ENCODE measurements around the gene SYPL1.

SYPL1 gene

GRCh38 chr7:106094780-106095179 lies 17.3 kb downstream of the SYPL1 start:
- TF ChIP-seq CTCF (IDR thresholded peaks at IDR 0.05; ENCODE audit: low read depth, low read length, poor library complexity, severe bottlenecking) (peak; percentile 40), EZH2phosphoT487 (IDR thresholded peaks at IDR 0.05; ENCODE audit: borderline replicate concordance, low read length) (no peak)
- no peaks in the 10 kb centered on the region for H3K27me3 ChIP-seq (ENCODE audit: control insufficient read depth, low read length)
- H3K79me2 ChIP-seq (ENCODE audit: control insufficient read depth, low read length) = peaks cover 91% of the 10 kb centered on the region
- H3K36me3 ChIP-seq (ENCODE audit: control insufficient read depth, low read length) = peaks cover 99% of the 10 kb centered on the region
- no peaks in the 10 kb centered on the region for H3K9me3 ChIP-seq (ENCODE audit: control insufficient read depth, insufficient read depth, low read length)
- 0 out of 2 replicates have a peak, but pooled peaks cover 6% of the 10 kb centered on the region for H4K20me1 ChIP-seq (ENCODE audit: control insufficient read depth, insufficient read depth, low read depth, low read length)
- peaks cover 100% of the 10 kb centered on the region for H3K4me1 ChIP-seq (ENCODE audit: control insufficient read depth, low read length)
- H3K4me3 ChIP-seq (ENCODE audit: low read length) = peak overlapping the region; percentile 19
- H3K9me2 ChIP-seq (replicated peaks; ENCODE audit: control insufficient read depth, low read length) = no peaks in the 10 kb centered on the region
- peak overlapping the region; percentile 48 for H3K4me2 ChIP-seq (ENCODE audit: low read length)
- H3F3A ChIP-seq (ENCODE audit: control insufficient read depth, insufficient read depth) = peaks cover 79% of the 10 kb centered on the region
- H3K27ac ChIP-seq (ENCODE audit: low read depth, low read length) = peak overlapping the region; percentile 90

- Histone ChIP-seq H3K4me1 (ENCODE audit: control insufficient read depth, low read length) (peaks cover 98% of the 10 kb centered on the region), H3K27me3 (ENCODE audit: control insufficient read depth, low read length) (no peaks in the 10 kb centered on the region), H3K9me3 (ENCODE audit: control insufficient read depth, insufficient read depth, low read length) (no peaks in the 10 kb centered on the region), H3F3A (ENCODE audit: control insufficient read depth, insufficient read depth) (peaks cover 85% of the 10 kb centered on the region), H3K4me3 (ENCODE audit: low read length) (peak overlapping the region; percentile 53), H3K36me3 (ENCODE audit: control insufficient read depth, low read length) (peaks cover 97% of the 10 kb centered on the region), H3K9me2 (replicated peaks; ENCODE audit: control insufficient read depth, low read length) (no peaks in the 10 kb centered on the region), H4K20me1 (ENCODE audit: control insufficient read depth, insufficient read depth, low read depth, low read length) (no peaks in the 10 kb centered on the region), H3K27ac (ENCODE audit: low read depth, low read length) (peak overlapping the region; percentile 90), H3K79me2 (ENCODE audit: control insufficient read depth, low read length) (peaks cover 80% of the 10 kb centered on the region), H3K4me2 (ENCODE audit: low read length) (peak overlapping the region; percentile 66)
- TF ChIP-seq EZH2phosphoT487 (IDR thresholded peaks at IDR 0.05; ENCODE audit: borderline replicate concordance, low read length) (no peak), CTCF (IDR thresholded peaks at IDR 0.05; ENCODE audit: low read depth, low read length, poor library complexity, severe bottlenecking) (no peak)
These were observed 19.9 kb downstream of the SYPL1 start for GRCh38 chr7:106092204-106092603.

GRCh38 chr7:106089647-106090046 lies 22.5 kb downstream of the SYPL1 start:
- Histone ChIP-seq H3K27me3 (ENCODE audit: control insufficient read depth, low read length) (no peaks in the 10 kb centered on the region), H3K4me1 (ENCODE audit: control insufficient read depth, low read length) (peaks cover 98% of the 10 kb centered on the region), H3K27ac (ENCODE audit: low read depth, low read length) (peak overlapping the region; percentile 90), H3K79me2 (ENCODE audit: control insufficient read depth, low read length) (peaks cover 55% of the 10 kb centered on the region), H3K9me2 (replicated peaks; ENCODE audit: control insufficient read depth, low read length) (no peaks in the 10 kb centered on the region), H4K20me1 (ENCODE audit: control insufficient read depth, insufficient read depth, low read depth, low read length) (no peaks in the 10 kb centered on the region), H3K36me3 (ENCODE audit: control insufficient read depth, low read length) (peaks cover 82% of the 10 kb centered on the region), H3K4me3 (ENCODE audit: low read length) (peak overlapping the region; percentile 53), H3K9me3 (ENCODE audit: control insufficient read depth, insufficient read depth, low read length) (no peaks in the 10 kb centered on the region), H3K4me2 (ENCODE audit: low read length) (peak overlapping the region; percentile 66), H3F3A (ENCODE audit: control insufficient read depth, insufficient read depth) (peaks cover 92% of the 10 kb centered on the region)
- TF ChIP-seq CTCF (IDR thresholded peaks at IDR 0.05; ENCODE audit: low read depth, low read length, poor library complexity, severe bottlenecking) (no peak), EZH2phosphoT487 (IDR thresholded peaks at IDR 0.05; ENCODE audit: borderline replicate concordance, low read length) (no peak)

Measured in DOHH2 (cell line).